Hepatocyte (in vitro differentiated cells): ENCODE results near the gene PRTFDC1.
A peak's percentile ranks its signal among the peaks of the same experiment; 100 is the strongest.

Experiments used
- CTCF ChIP-seq: fragments of 200-600 bp; sonication (generic); IDR thresholded peaks from 2 replicates; pipeline ENCODE4 v1.5.1; 2016; ENCODE audit warnings: antibody characterized with exemption, mild to moderate bottlenecking; ENCODE audit not compliant: poor library complexity
- EZH2 ChIP-seq: fragments of 200-600 bp; sonication (generic); IDR thresholded peaks from 2 replicates; pipeline ENCODE4 v1.6.1; 2016; ENCODE audit warnings: antibody characterized with exemption, mild to moderate bottlenecking, borderline replicate concordance

GRCh38 chr10:24952143-24952706 is at the start of gene PRTFDC1:
- peak; percentile 18 for TF ChIP-seq CTCF
- TF ChIP-seq EZH2 = no peak
